Panc1 (cell line): Measurements from ENCODE around the gene CCDC57. TPM values are rescaled to one million over a fixed set of nuclear protein-coding genes. Genes with fewer than 3 reads are reported as not detected.

Source experiments
- ATAC-seq: fragments of 200-7000 bp; cut with Tn5 transposase; 2 replicates; pipeline ENCODE4 v1.9.1; 2020; ENCODE audit warnings: mild to moderate bottlenecking, moderate library complexity
- BruUV-seq: library from RNA; stranded (reverse); fragments of 400-500 nt; replicated peaks from 2 replicates; lab custom pipeline; 2021; lab: Mats Ljungman, UMichigan
- CTCF ChIA-PET: fragments of 300-600 bp; sonication (Branson Sonifier 250); formaldehyde crosslinking; loops from one replicate; lab custom pipeline; 2022; ENCODE audit warnings: antibody characterized with exemption; lab: Charles Lee
- POLR2A ChIA-PET: fragments of 300-600 bp; sonication (Branson Sonifier 250); formaldehyde crosslinking; loops from one replicate; lab custom pipeline; 2022; ENCODE audit warnings: antibody characterized with exemption; lab: Charles Lee
- DNase-seq: peaks from one replicate; pipeline ENCODE4 v3.0.0-alpha.2; 2010; ENCODE audit warnings: low read depth, low spot score
- H3K27ac ChIP-seq: 2 replicates; pipeline ENCODE4 v1.5.1; 2011; ENCODE audit warnings: mild to moderate bottlenecking, low read length, inconsistent platforms
- H3K27me3 ChIP-seq: fragments of 200-500 bp; sonication (Bioruptor generic); 2 replicates; pipeline ENCODE4 v1.6.0; 2014; ENCODE audit warnings: low read length, inconsistent platforms; ENCODE audit not compliant: control insufficient read depth, insufficient read depth
- H3K36me3 ChIP-seq: fragments of 200-500 bp; sonication (Bioruptor generic); 2 replicates; pipeline ENCODE4 v1.5.1; 2014; ENCODE audit warnings: inconsistent platforms, mild to moderate bottlenecking, low read length, moderate library complexity; ENCODE audit not compliant: control insufficient read depth, insufficient read depth
- H3K4me1 ChIP-seq: 2 replicates; pipeline ENCODE4 v1.5.1; 2011; ENCODE audit warnings: inconsistent platforms, mild to moderate bottlenecking, low read length, moderate library complexity; ENCODE audit not compliant: control insufficient read depth, insufficient read depth
- H3K4me3 ChIP-seq, 2 experiments: 2 replicates each; pipeline ENCODE4 v1.5.1; 2011 to 2012; ENCODE audit warnings: low read depth in 2 of 2, low read length in 2 of 2, mild to moderate bottlenecking in 2 of 2, inconsistent platforms in 1 of 2, moderate library complexity in 1 of 2
- H3K9me3 ChIP-seq: fragments of 200-500 bp; sonication (Bioruptor generic); 2 replicates; pipeline ENCODE4 v1.5.1; 2014; ENCODE audit warnings: low read depth, mild to moderate bottlenecking, inconsistent platforms, low read length, moderate library complexity; ENCODE audit not compliant: control insufficient read depth, insufficient read depth
- POLR2AphosphoS5 ChIP-seq: IDR thresholded peaks from 2 replicates; pipeline ENCODE4 v1.6.1; 2012; ENCODE audit warnings: mild to moderate bottlenecking, low read depth, low read length, moderate library complexity
- SIN3A ChIP-seq: IDR thresholded peaks from 2 replicates; pipeline ENCODE4 v1.6.1; 2012; ENCODE audit warnings: low read depth, mild to moderate bottlenecking, low read length, moderate library complexity, borderline replicate concordance; ENCODE audit not compliant: insufficient read depth
- TCF7L2 ChIP-seq: IDR thresholded peaks from 2 replicates; pipeline ENCODE4 v1.6.1; 2011; ENCODE audit warnings: mild to moderate bottlenecking, low read depth, low read length, inconsistent platforms
- in situ Hi-C: cut with HindIII; loops from 2 replicates; pipeline ENCODE4 v1.10.0; 2016; ENCODE audit warnings: low sequenced_read_pairs, low pct_unique_long_range_greater_than_20kb
- intact Hi-C: fragments of 100-400 bp; cut with micrococcal nuclease; formaldehyde crosslinking; loops from one replicate; pipeline ENCODE4 v1.10.0; 2022; ENCODE audit not compliant: unreplicated experiment
- total RNA-seq: library from RNA; stranded (reverse); gene quantifications from one replicate; pipeline ENCODE4 v1.2.1, GENCODE V29; 2021; ENCODE audit not compliant: unreplicated experiment
- TF ChIP-seq, protein P1 (sequence below): fragments of 450-650 bp; IDR thresholded peaks from 2 replicates; pipeline ENCODE4 v1.5.1; 2017; ENCODE audit warnings: mild to moderate bottlenecking
- TF ChIP-seq, protein P2 (sequence below), 2 experiments: IDR thresholded peaks; 2 replicates each; pipeline ENCODE4 v1.6.1; 2011 to 2012; ENCODE audit warnings: low read depth in 2 of 2, control low read depth in 1 of 2, low read length in 1 of 2, mild to moderate bottlenecking in 1 of 2, moderate library complexity in 1 of 2; ENCODE audit not compliant: insufficient read depth in 1 of 2

The CCDC57 gene
- total RNA-seq, 1 experiment from 2014 or later, result 63.6 TPM

DNA sequence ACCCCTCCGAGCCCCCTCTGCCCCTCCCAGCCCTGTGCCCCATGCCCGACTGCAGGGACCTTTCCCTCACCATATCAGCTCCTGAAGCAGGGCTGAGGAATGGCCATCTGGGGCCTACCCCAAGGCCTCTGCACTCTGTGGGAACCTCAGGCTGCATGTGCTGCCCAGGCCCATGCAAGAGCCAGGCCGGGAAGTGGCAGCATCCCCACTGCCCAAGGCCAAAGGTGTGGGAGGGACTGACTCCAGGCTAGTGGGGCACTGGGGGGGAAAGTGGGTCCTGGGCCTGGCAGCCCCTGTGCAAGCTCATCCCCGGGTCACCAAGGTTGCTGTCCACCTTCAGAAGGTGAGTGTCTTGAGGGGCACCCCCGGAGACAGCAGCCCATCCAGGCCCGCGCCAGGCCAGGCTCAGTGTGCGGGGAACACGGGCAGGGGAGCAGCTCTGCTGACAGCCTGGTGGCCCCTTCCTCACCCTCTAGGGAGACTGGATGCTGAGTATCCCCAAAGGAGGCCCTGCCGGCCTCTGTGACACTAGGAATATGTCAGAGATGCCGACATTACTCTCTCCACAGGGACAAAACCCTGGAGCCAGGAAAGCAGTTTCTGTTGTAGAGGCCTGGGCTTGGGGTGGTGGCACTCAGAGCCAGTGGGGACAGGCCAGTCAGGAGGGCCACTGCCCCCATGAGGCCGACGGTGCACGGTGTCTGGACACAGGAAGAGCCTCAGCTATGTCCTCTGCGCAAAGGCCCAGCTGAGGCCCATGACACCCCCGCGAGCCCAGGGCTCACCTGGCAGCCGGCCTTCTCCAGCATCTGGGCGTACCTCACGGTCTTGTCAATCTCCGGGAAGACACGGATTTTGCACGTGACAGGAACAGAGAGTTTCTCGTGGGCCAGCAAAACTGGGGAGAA lies 150.3 kb downstream of the CCDC57 start:
- Histone ChIP-seq H3K9me3 (no peaks in the 10 kb centered on the region), H3K36me3 (peaks cover 3% of the 10 kb centered on the region; the same call in 1 of the 2 replicates), H3K4me3 (no peak overlapping the region), H3K27ac (no peak overlapping the region), H3K4me1 (peaks cover 26% of the 10 kb centered on the region), H3K27me3 (no peaks in the 10 kb centered on the region)
- ChIA-PET POLR2A (no interaction called here), CTCF (no interaction called here)
- in situ Hi-C loops (no loop called here), intact Hi-C loops (no loop called here)
- BruUV-seq, result no TSS peak
- ATAC-seq, result peak; percentile 21; the same call in 1 of the 2 replicates
- TF ChIP-seq POLR2AphosphoS5, result no peak
- TF ChIP-seq, protein P1, sequence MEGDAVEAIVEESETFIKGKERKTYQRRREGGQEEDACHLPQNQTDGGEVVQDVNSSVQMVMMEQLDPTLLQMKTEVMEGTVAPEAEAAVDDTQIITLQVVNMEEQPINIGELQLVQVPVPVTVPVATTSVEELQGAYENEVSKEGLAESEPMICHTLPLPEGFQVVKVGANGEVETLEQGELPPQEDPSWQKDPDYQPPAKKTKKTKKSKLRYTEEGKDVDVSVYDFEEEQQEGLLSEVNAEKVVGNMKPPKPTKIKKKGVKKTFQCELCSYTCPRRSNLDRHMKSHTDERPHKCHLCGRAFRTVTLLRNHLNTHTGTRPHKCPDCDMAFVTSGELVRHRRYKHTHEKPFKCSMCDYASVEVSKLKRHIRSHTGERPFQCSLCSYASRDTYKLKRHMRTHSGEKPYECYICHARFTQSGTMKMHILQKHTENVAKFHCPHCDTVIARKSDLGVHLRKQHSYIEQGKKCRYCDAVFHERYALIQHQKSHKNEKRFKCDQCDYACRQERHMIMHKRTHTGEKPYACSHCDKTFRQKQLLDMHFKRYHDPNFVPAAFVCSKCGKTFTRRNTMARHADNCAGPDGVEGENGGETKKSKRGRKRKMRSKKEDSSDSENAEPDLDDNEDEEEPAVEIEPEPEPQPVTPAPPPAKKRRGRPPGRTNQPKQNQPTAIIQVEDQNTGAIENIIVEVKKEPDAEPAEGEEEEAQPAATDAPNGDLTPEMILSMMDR, result no peak
- DNase-seq, result no peak

DNA sequence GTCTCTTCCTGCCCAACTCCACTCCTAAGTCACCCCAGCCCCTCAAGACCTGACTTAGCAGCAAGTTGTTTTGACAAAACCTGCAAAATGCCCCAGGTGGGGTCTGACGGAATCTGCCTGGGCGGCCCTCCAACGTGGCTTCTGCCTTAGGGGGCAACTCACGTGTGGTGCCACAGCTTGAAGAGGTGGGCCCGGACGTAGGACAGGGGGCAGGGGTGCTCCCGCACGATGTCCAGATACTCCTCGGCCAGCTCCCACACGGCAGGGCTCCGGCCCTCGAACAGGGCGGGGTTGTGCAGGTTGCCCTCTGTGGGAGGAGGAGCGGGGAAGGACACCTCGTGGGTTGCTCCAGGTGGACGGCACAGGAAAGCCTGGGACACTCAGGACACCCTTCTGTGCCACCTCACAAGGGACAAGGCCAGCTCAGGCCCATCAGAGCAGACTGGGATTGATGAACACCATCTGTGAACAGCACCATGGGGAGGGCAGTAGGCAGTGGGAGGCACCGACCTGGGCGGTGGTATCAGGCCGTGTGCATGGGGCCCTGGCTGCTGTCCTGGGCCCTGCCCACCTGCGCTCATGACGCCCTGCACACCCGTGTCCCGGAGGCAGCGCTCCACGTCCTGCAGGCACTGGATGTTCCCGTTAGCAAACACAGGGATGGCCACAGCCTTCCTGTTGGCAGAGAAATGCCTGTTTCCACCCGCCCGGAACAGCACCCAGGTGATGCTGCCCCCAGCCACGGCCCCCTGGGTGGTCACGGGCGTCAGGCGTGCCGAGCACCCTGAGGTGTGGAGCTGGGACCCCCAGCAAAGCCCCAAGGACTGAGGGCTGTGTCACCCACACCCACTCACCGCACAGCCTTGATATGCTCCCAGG lies 151.4 kb downstream of the CCDC57 start:
- TF ChIP-seq TCF7L2, result no peak
- TF ChIP-seq POLR2AphosphoS5, result no peak
- no peak for TF ChIP-seq SIN3A
- TF ChIP-seq, protein P2, sequence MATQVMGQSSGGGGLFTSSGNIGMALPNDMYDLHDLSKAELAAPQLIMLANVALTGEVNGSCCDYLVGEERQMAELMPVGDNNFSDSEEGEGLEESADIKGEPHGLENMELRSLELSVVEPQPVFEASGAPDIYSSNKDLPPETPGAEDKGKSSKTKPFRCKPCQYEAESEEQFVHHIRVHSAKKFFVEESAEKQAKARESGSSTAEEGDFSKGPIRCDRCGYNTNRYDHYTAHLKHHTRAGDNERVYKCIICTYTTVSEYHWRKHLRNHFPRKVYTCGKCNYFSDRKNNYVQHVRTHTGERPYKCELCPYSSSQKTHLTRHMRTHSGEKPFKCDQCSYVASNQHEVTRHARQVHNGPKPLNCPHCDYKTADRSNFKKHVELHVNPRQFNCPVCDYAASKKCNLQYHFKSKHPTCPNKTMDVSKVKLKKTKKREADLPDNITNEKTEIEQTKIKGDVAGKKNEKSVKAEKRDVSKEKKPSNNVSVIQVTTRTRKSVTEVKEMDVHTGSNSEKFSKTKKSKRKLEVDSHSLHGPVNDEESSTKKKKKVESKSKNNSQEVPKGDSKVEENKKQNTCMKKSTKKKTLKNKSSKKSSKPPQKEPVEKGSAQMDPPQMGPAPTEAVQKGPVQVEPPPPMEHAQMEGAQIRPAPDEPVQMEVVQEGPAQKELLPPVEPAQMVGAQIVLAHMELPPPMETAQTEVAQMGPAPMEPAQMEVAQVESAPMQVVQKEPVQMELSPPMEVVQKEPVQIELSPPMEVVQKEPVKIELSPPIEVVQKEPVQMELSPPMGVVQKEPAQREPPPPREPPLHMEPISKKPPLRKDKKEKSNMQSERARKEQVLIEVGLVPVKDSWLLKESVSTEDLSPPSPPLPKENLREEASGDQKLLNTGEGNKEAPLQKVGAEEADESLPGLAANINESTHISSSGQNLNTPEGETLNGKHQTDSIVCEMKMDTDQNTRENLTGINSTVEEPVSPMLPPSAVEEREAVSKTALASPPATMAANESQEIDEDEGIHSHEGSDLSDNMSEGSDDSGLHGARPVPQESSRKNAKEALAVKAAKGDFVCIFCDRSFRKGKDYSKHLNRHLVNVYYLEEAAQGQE (IDR thresholded peaks at IDR 0.05; ENCODE audit: insufficient read depth in 1 of 2, low read depth in 2 of 2, low read length in 1 of 2), result no peak
- TF ChIP-seq, protein P1, result no peak
- no peak for ATAC-seq
- in situ Hi-C loops, result no loop called here
- POLR2A ChIA-PET, result no interaction called here
- Histone ChIP-seq H3K36me3 (peaks cover 3% of the 10 kb centered on the region; the same call in 1 of the 2 replicates), H3K27ac (no peak overlapping the region), H3K4me1 (peaks cover 28% of the 10 kb centered on the region), H3K27me3 (no peaks in the 10 kb centered on the region), H3K4me3 (no peak overlapping the region), H3K9me3 (no peaks in the 10 kb centered on the region)
- intact Hi-C loops, result no loop called here
- BruUV-seq, result no TSS peak
- DNase-seq, result no peak
- CTCF ChIA-PET, result no interaction called here
